HepG2 (cell line): ENCODE data around the gene RAE1. TPM values are rescaled to one million over a fixed set of nuclear protein-coding genes. Genes with fewer than 3 reads are reported as not detected.

Experiments
- FOXO4 ChIP-seq: sonication (generic); formaldehyde crosslinking; conservative IDR thresholded peaks from 2 replicates; pipeline ENCODE4 v1.8.1; 2023; ENCODE audit warnings: missing genetic modification reagents
- KDM3A ChIP-seq: IDR thresholded peaks from 2 replicates; pipeline ENCODE4 v1.6.1; 2018; ENCODE audit warnings: low read depth, missing compliant biosample characterization
- MED1 ChIP-seq: sonication (generic); formaldehyde crosslinking; IDR thresholded peaks from 2 replicates; pipeline ENCODE4 v1.4.0; 2020; ENCODE audit warnings: missing genetic modification reagents
- MXD1 ChIP-seq: sonication (generic); formaldehyde crosslinking; IDR thresholded peaks from 2 replicates; pipeline ENCODE4 v1.4.0; 2020; ENCODE audit warnings: mild to moderate bottlenecking, missing genetic modification reagents
- NFKB2 ChIP-seq: sonication (generic); formaldehyde crosslinking; IDR thresholded peaks from 2 replicates; pipeline ENCODE4 v1.4.0; 2020; ENCODE audit warnings: missing genetic modification reagents, borderline replicate concordance
- RCOR2 ChIP-seq: IDR thresholded peaks from 2 replicates; pipeline ENCODE4 v1.6.1; 2016; ENCODE audit warnings: missing biosample characterization, missing genetic modification reagents
- RORA ChIP-seq: sonication (generic); formaldehyde crosslinking; IDR thresholded peaks from 2 replicates; pipeline ENCODE4 v1.5.0; 2020; ENCODE audit warnings: mild to moderate bottlenecking, missing genetic modification reagents, moderate library complexity
- ZFP37 ChIP-seq: sonication (generic); formaldehyde crosslinking; IDR thresholded peaks from 2 replicates; pipeline ENCODE4 v1.4.0; 2020; ENCODE audit warnings: missing genetic modification reagents, borderline replicate concordance
- ZNF138 ChIP-seq: sonication (generic); formaldehyde crosslinking; IDR thresholded peaks from 2 replicates; pipeline ENCODE4 v1.5.0; 2020; ENCODE audit warnings: mild to moderate bottlenecking, low read depth, missing genetic modification reagents
- ZNF282 ChIP-seq: fragments of 450-650 bp; IDR thresholded peaks from 2 replicates; pipeline ENCODE4 v1.6.1; 2018; ENCODE audit not compliant: partially characterized antibody
- ZNF558 ChIP-seq: sonication (generic); formaldehyde crosslinking; IDR thresholded peaks from 2 replicates; pipeline ENCODE4 v1.9.0; 2022; ENCODE audit warnings: mild to moderate bottlenecking, missing genetic modification reagents, borderline replicate concordance
- polyA plus RNA-seq, 8 experiments: library from polyadenylated mRNA; depleted of rRNA in 3 of 8; stranded (reverse) in 7 of 8; unstranded in 1 of 8; fragments of >200 nt; fragmentation: Illumina TruSeq in 4 of 8; extraction: Trizol in 4 of 8; gene quantifications; 2 replicates each; pipeline versions ENCODE4 v1.2.1 to v1.2.3, GENCODE V29; 2011 to 2016; ENCODE audit warnings: low read depth in 4 of 8, missing spikeins in 1 of 8, mixed read lengths in 1 of 8; ENCODE audit not compliant: insufficient read depth in 1 of 8
- total RNA-seq, 5 experiments: library from RNA; depleted of rRNA; stranded (reverse); fragments of >200 nt; fragmentation: Illumina TruSeq; extraction: Trizol; gene quantifications; 2 replicates each; pipeline ENCODE4 v1.2.3, GENCODE V29; 2016; ENCODE audit warnings: low read depth in 1 of 5
- TF ChIP-seq, protein P1 (sequence below): sonication (generic); formaldehyde crosslinking; IDR thresholded peaks from 2 replicates; pipeline ENCODE4 v1.4.0; 2020; ENCODE audit warnings: missing genetic modification reagents
- TF ChIP-seq, protein P2 (sequence below): sonication (generic); formaldehyde crosslinking; IDR thresholded peaks from 2 replicates; pipeline ENCODE4 v1.4.0; 2020; ENCODE audit warnings: missing genetic modification reagents

The RAE1 gene
- total and polyA plus RNA-seq, 2 of the 13 experiments (the other 11 are each of a cell fraction or from before 2014, with no cell fraction given): 36.1 to 72.9 TPM

DNA sequence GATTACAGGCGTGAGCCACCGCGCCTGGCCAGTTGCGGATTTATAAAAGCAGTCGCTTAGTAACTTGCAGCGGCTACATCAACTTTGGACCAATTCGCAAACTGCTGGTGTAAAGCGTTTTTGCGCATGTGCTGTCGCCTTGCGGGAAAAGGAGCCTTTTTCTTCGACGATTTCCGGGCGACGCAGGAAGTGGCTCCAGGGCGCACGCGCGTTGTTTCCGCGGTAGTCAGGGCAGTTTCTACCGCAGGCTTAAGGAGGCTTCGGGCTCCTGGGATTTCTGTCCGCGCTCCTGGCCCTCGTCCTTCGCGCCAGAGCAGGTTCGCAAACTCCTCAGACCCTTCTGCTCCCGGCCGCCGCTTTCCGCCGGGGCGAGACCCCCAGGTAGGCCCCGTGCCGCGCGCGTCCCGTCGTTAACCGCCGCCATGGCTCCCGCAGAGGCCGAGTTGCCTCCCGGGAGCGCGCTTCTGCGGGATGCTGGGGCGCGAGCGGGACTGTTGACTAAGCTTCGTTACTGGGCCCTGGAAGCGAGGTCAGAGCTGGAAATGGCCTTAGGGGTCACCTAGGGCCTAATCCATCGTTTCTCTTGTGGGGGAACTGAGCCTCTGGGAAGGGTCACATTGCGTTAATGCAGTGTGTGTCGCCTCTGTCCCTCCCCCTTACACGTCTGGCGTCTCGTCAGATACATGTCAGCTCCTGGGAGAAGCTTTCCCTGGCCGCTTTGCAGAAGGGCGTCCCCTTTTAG is at the start of gene RAE1 (continued):
- TF ChIP-seq, protein P1, sequence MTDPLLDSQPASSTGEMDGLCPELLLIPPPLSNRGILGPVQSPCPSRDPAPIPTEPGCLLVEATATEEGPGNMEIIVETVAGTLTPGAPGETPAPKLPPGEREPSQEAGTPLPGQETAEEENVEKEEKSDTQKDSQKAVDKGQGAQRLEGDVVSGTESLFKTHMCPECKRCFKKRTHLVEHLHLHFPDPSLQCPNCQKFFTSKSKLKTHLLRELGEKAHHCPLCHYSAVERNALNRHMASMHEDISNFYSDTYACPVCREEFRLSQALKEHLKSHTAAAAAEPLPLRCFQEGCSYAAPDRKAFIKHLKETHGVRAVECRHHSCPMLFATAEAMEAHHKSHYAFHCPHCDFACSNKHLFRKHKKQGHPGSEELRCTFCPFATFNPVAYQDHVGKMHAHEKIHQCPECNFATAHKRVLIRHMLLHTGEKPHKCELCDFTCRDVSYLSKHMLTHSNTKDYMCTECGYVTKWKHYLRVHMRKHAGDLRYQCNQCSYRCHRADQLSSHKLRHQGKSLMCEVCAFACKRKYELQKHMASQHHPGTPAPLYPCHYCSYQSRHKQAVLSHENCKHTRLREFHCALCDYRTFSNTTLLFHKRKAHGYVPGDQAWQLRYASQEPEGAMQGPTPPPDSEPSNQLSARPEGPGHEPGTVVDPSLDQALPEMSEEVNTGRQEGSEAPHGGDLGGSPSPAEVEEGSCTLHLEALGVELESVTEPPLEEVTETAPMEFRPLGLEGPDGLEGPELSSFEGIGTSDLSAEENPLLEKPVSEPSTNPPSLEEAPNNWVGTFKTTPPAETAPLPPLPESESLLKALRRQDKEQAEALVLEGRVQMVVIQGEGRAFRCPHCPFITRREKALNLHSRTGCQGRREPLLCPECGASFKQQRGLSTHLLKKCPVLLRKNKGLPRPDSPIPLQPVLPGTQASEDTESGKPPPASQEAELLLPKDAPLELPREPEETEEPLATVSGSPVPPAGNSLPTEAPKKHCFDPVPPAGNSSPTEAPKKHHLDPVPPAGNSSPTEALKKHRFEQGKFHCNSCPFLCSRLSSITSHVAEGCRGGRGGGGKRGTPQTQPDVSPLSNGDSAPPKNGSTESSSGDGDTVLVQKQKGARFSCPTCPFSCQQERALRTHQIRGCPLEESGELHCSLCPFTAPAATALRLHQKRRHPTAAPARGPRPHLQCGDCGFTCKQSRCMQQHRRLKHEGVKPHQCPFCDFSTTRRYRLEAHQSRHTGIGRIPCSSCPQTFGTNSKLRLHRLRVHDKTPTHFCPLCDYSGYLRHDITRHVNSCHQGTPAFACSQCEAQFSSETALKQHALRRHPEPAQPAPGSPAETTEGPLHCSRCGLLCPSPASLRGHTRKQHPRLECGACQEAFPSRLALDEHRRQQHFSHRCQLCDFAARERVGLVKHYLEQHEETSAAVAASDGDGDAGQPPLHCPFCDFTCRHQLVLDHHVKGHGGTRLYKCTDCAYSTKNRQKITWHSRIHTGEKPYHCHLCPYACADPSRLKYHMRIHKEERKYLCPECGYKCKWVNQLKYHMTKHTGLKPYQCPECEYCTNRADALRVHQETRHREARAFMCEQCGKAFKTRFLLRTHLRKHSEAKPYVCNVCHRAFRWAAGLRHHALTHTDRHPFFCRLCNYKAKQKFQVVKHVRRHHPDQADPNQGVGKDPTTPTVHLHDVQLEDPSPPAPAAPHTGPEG (CRISPR knock-in tag): 0 out of 2 replicates have a peak, but pooled peaks have one; percentile 61
- peak; percentile 58; the same call in 1 of the 2 replicates for TF ChIP-seq NFKB2 (CRISPR knock-in tag)
- TF ChIP-seq, protein P2, sequence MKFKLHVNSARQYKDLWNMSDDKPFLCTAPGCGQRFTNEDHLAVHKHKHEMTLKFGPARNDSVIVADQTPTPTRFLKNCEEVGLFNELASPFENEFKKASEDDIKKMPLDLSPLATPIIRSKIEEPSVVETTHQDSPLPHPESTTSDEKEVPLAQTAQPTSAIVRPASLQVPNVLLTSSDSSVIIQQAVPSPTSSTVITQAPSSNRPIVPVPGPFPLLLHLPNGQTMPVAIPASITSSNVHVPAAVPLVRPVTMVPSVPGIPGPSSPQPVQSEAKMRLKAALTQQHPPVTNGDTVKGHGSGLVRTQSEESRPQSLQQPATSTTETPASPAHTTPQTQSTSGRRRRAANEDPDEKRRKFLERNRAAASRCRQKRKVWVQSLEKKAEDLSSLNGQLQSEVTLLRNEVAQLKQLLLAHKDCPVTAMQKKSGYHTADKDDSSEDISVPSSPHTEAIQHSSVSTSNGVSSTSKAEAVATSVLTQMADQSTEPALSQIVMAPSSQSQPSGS (CRISPR knock-in tag): peak; percentile 65; the same call in 1 of the 2 replicates
- TF ChIP-seq MED1 (CRISPR knock-in tag): peak; percentile 8; the same call in 1 of the 2 replicates
- TF ChIP-seq MXD1 (CRISPR knock-in tag): peak; percentile 95
- TF ChIP-seq ZNF282: no peak
- peak; percentile 19; the same call in 1 of the 2 replicates for TF ChIP-seq ZFP37 (CRISPR knock-in tag)
- peak; percentile 67; the same call in 1 of the 2 replicates for TF ChIP-seq ZNF558 (CRISPR knock-in tag)
- TF ChIP-seq ZNF138 (CRISPR knock-in tag): 0 out of 2 replicates have a peak, but pooled peaks have one; percentile 83
- no peak for TF ChIP-seq RCOR2
- TF ChIP-seq KDM3A (CRISPR knock-in tag): peak; percentile 82; the same call in 1 of the 2 replicates
- no peak for TF ChIP-seq FOXO4
- no peak; the same call in 1 of the 2 replicates for TF ChIP-seq RORA (CRISPR knock-in tag)
